IMR-90 (cell line): ENCODE data around the gene SPATA31D1. TPM values are rescaled to one million over a fixed set of nuclear protein-coding genes. Genes with fewer than 3 reads are reported as not detected.

Experiments
- polyA plus RNA-seq, 3 experiments: library from polyadenylated mRNA; depleted of rRNA; stranded (reverse); fragments of >200 nt; gene quantifications; 2 replicates each; pipeline ENCODE4 v1.2.3, GENCODE V29; 2012; ENCODE audit warnings: low replicate concordance in 1 of 3
- total RNA-seq: library from RNA; depleted of rRNA; stranded (reverse); fragments of >200 nt; gene quantifications from 2 replicates; pipeline ENCODE4 v1.2.3, GENCODE V29; 2012; rRNA removed

The SPATA31D1 gene
- total and polyA plus RNA-seq, 2 of the 4 experiments (the other 2 are of a cell fraction) = not detected

Other genes with a start within 250 kb of the SPATA31D1 start
- not detected in 2 replicates for gene SPATA31D4, start 60.3 kb upstream of the SPATA31D1 start, total RNA-seq
- not detected in 2 replicates for gene SPATA31D4, start 60.3 kb upstream of the SPATA31D1 start, polyA plus RNA-seq (2012; rRNA removed)
- not detected in 2 replicates for gene SPATA31D3, start 45.3 kb upstream of the SPATA31D1 start, total RNA-seq
- not detected in 2 replicates for gene SPATA31D3, start 45.3 kb upstream of the SPATA31D1 start, polyA plus RNA-seq (2012; rRNA removed)